Pancreas (tissue), 10 donors: ENCODE measurements around the gene KPNB1. TPM values are rescaled to one million over a fixed set of nuclear protein-coding genes. Genes with fewer than 3 reads are reported as not detected.

Experiments used
- ATAC-seq, 4 donors: fragments of 200-7000 bp; cut with Tn5 transposase; one replicate each; pipeline versions ENCODE4 v1.8.0 to v1.9.1; 2020; ENCODE audit warnings: mild to moderate bottlenecking in 4 of 4, moderate library complexity in 4 of 4
- DNase-seq, 6 donors: peaks; one replicate each; pipeline ENCODE4 v3.0.0-alpha.2; 2020
- FAIRE-seq: peaks from 2 replicates; lab custom pipeline; 2012; peaks lifted over from hg19 to GRCh38; lab: Jason Lieb, UNC
- H3K27ac ChIP-seq, 4 donors: fragments of 200-600 bp; sonication (generic); 1 replicate in 3 of 4; 2 replicates in 1 of 4; pipeline versions ENCODE4 v1.5.0 to v1.8.0; 2020
- H3K27me3 ChIP-seq, 4 donors: fragments of 200-600 bp; one replicate each; pipeline ENCODE4 v1.8.0; 2021
- H3K36me3 ChIP-seq, 3 donors: fragments of 200-600 bp; sonication (generic) in 1 of 3; one replicate each; pipeline versions ENCODE4 v1.5.0 to v1.8.0; 2020 to 2021
- H3K4me1 ChIP-seq, 3 donors: fragments of 200-600 bp; one replicate each; pipeline ENCODE4 v1.8.0; 2021
- H3K4me3 ChIP-seq, 4 donors: fragments of 200-600 bp; sonication (generic) in 2 of 4; one replicate each; pipeline versions ENCODE4 v1.5.0 to v1.8.0; 2020 to 2021
- H3K9me3 ChIP-seq, 4 donors: fragments of 200-600 bp; one replicate each; pipeline ENCODE4 v1.8.0; 2021
- WGBS, 2 donors: extraction: QIAGEN DNeasy Blood & Tissue Kit; methylation state at CpG; one replicate each; pipeline ENCODE4 v1.1.7; 2013; 5-methylcytosine and 5-hydroxymethylcytosine counted together
- intact Hi-C, 3 donors: fragments of 100-400 bp; cut with DNase I; formaldehyde crosslinking; loops; one replicate each; pipeline versions ENCODE4 v1.11.1 to v1.14.2; 2022
- polyA plus RNA-seq, 2 donors: library from polyadenylated mRNA; stranded (reverse); fragments of 200-250 nt; gene quantifications; one replicate each; pipeline ENCODE4 v1.2.3, GENCODE V29; 2013
- total RNA-seq, 6 donors: library from RNA; stranded (reverse); fragmentation: NEBNext Ultra II Directional in 4 of 6; extraction: Animal tissue kit (Norgen Biotek cat#: 25700) in 4 of 6; gene quantifications; one replicate each; pipeline versions ENCODE4 v1.2.1 to v1.2.4, GENCODE V29; 2021 to 2023
- TF ChIP-seq, protein P1 (sequence below), 4 donors: fragments of 200-600 bp; sonication (generic) in 3 of 4; IDR thresholded peaks; one replicate each; pipeline versions ENCODE4 v1.5.0 to v1.8.0; 2021; ENCODE audit warnings: antibody characterized with exemption in 4 of 4
- donor health status: healthy with polysubstance abuse.
- donor health status: DM: no; HTN: no; CAD: no; lungs with moderate emphysema.
- donor health status: DM: no; HTN: no; CAD: no.
- donor health status: control.
- donor health status: control.
- donor health status: Bipolar disorder and iron deficiency.
- donor health status: DM: yes; HTN: yes; CAD: no.
- donor health status: DM: no; HTN: no; CAD: no.
- donor health status: DM: no; HTN: no; CAD: no.
- donor health status: DM: yes; HTN: yes; CAD: no.

The KPNB1 gene
- total and polyA plus RNA-seq, 8 donors = 18.1 to 126 (median 115) TPM

GRCh38 chr17:47708864-47709541 lies 59.3 kb downstream of the KPNB1 start:
- FAIRE-seq (no peak), ATAC-seq (peak; percentile 62 to 87 (median 76)), DNase-seq (peak in 5 of 6 donors; percentile 32 to 79 (median 58))
- Histone ChIP-seq H3K4me1 (no peaks in the 10 kb centered on the region), H3K4me3 (peak overlapping the region in 2 of 4 donors; percentile 17 to 18), H3K36me3 (no peaks in the 10 kb centered on the region), H3K9me3 (no peaks in the 10 kb centered on the region), H3K27ac (no peak overlapping the region), H3K27me3 (no peaks in the 10 kb centered on the region)
- WGBS, 2 donors = 61 to 67% methylated on average over 60 to 89 of the region's 89 CpGs
- TF ChIP-seq, protein P1, sequence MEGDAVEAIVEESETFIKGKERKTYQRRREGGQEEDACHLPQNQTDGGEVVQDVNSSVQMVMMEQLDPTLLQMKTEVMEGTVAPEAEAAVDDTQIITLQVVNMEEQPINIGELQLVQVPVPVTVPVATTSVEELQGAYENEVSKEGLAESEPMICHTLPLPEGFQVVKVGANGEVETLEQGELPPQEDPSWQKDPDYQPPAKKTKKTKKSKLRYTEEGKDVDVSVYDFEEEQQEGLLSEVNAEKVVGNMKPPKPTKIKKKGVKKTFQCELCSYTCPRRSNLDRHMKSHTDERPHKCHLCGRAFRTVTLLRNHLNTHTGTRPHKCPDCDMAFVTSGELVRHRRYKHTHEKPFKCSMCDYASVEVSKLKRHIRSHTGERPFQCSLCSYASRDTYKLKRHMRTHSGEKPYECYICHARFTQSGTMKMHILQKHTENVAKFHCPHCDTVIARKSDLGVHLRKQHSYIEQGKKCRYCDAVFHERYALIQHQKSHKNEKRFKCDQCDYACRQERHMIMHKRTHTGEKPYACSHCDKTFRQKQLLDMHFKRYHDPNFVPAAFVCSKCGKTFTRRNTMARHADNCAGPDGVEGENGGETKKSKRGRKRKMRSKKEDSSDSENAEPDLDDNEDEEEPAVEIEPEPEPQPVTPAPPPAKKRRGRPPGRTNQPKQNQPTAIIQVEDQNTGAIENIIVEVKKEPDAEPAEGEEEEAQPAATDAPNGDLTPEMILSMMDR (IDR thresholded peaks at IDR 0.05) = no peak
- intact Hi-C loops = no loop called here

- intact Hi-C loops = no loop called here
- DNase-seq (peak in 1 of 6 donors; percentile 10), ATAC-seq (no peak), FAIRE-seq (no peak)
- Histone ChIP-seq H3K27me3 (no peaks in the 10 kb centered on the region), H3K4me3 (no peak overlapping the region), H3K4me1 (no peaks in the 10 kb centered on the region), H3K9me3 (no peaks in the 10 kb centered on the region), H3K27ac (no peak overlapping the region), H3K36me3 (no peaks in the 10 kb centered on the region)
- TF ChIP-seq, protein P1 (IDR thresholded peaks at IDR 0.05) = no peak
- 86 to 90% methylated on average over 3 of the region's 3 CpGs for WGBS, 2 donors
Measured at GRCh38 chr17:47709594-47709993, 59.9 kb downstream of the KPNB1 start.

DNA sequence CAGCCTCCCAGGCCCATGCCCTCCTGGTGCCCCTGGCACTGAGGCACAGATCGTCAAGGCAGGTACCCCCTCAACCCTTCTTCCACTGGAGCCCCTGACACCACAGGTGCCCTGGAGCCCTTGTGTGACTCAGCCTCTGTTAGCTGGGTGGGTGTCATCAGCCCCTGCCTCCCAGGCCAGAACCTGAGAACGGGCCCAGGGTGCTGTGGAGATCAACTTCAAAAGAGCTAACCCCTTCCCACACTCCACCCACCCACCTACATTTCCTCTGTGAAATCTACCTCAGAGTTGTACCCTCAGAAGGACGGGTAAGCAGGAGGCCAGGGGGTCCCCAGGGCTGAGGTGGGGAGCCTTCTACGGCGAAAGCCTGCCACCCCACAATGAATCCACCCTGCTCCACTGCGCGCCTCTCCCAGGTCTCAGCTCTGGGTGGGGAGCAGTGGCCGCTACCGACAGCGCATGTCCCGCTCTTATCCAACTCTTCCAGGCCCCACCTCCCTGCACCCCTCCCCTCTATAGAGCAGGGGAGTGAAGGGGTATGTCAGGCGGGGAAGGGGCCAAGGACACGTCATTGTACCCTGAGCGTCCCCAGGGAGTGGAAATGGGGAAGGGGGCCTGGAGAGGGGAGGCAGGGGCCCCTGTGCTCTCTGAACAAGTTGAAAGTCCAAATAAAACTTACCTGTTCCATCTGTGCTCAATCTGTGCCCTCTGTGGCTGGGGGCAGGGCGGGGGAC lies 61.8 kb downstream of the KPNB1 start:
- DNase-seq (no peak), FAIRE-seq (no peak), ATAC-seq (no peak)
- 91 to 92% methylated on average over 12 to 15 of the region's 15 CpGs for WGBS, 2 donors
- H3K27me3 ChIP-seq = no peaks in the 10 kb centered on the region
- TF ChIP-seq, protein P1 (IDR thresholded peaks at IDR 0.05) = no peak
- no peaks in the 10 kb centered on the region for H3K9me3 ChIP-seq
- intact Hi-C loops = no loop called here
- no peak overlapping the region for H3K4me3 ChIP-seq
- H3K36me3 ChIP-seq = no peaks in the 10 kb centered on the region
- H3K27ac ChIP-seq = no peak overlapping the region
- H3K4me1 ChIP-seq = no peaks in the 10 kb centered on the region

- 50 to 66% methylated on average over 5 of the region's 5 CpGs for WGBS, 2 donors
- H3K27ac ChIP-seq = no peak overlapping the region
- DNase-seq (no peak), FAIRE-seq (no peak), ATAC-seq (no peak)
- H3K4me1 ChIP-seq = no peaks in the 10 kb centered on the region
- H3K27me3 ChIP-seq = no peaks in the 10 kb centered on the region
- TF ChIP-seq, protein P1 (IDR thresholded peaks at IDR 0.05) = no peak
- intact Hi-C loops = no loop called here
- no peak overlapping the region for H3K4me3 ChIP-seq
- no peaks in the 10 kb centered on the region for H3K36me3 ChIP-seq
- no peaks in the 10 kb centered on the region for H3K9me3 ChIP-seq
Measured at GRCh38 chr17:47712330-47713023, 62.8 kb downstream of the KPNB1 start.
